Endodermal cell (in vitro differentiated cells): ENCODE results near the gene CLCN5. TPM values are rescaled to one million over a fixed set of nuclear protein-coding genes. Genes with fewer than 3 reads are reported as not detected.

ENCODE experiments used
- DNase-seq: peaks from one replicate; pipeline ENCODE4 v3.0.0-alpha.2; 2017
- H3K27ac ChIP-seq: 2 replicates; pipeline ENCODE4 v1.5.1; 2013; ENCODE audit warnings: mild to moderate bottlenecking, low read depth, low read length, moderate library complexity
- H3K27me3 ChIP-seq: 2 replicates; pipeline ENCODE4 v1.6.1; 2013; ENCODE audit warnings: mild to moderate bottlenecking, low read length, moderate library complexity; ENCODE audit not compliant: insufficient read depth, control insufficient read depth, poor library complexity, severe bottlenecking
- H3K36me3 ChIP-seq: 2 replicates; pipeline ENCODE4 v1.7.0; 2013; ENCODE audit warnings: mild to moderate bottlenecking, low read length, moderate library complexity; ENCODE audit not compliant: control insufficient read depth, insufficient read depth
- H3K4me1 ChIP-seq: one replicate; pipeline ENCODE4 v1.7.0; 2013; ENCODE audit warnings: low read length; ENCODE audit not compliant: control insufficient read depth, insufficient read depth
- H3K4me3 ChIP-seq: 2 replicates; pipeline ENCODE4 v1.5.1; 2013; ENCODE audit warnings: mild to moderate bottlenecking, low read length, moderate library complexity
- H3K9ac ChIP-seq: 2 replicates; pipeline ENCODE4 v1.6.1; 2013; ENCODE audit warnings: mild to moderate bottlenecking, low read length, moderate library complexity; ENCODE audit not compliant: poor library complexity, severe bottlenecking; ENCODE audit errors: extremely low read depth
- H3K9me3 ChIP-seq: 2 replicates; pipeline ENCODE4 v1.6.1; 2013; ENCODE audit warnings: mild to moderate bottlenecking, low read length, moderate library complexity; ENCODE audit not compliant: control insufficient read depth
- H3K27ac Mint-ChIP-seq: 2 replicates; pipeline ENCODE4 v1.8.0; 2020; ENCODE audit warnings: mixed read lengths
- H3K27me3 Mint-ChIP-seq: 2 replicates; pipeline ENCODE4 v1.8.0; 2021; ENCODE audit warnings: mild to moderate bottlenecking, mixed read lengths; ENCODE audit not compliant: insufficient read depth
- H3K36me3 Mint-ChIP-seq: 2 replicates; pipeline ENCODE4 v1.8.0; 2020; ENCODE audit warnings: low read depth, mixed read lengths
- H3K4me1 Mint-ChIP-seq: 2 replicates; pipeline ENCODE4 v1.8.0; 2020; ENCODE audit warnings: mixed read lengths
- H3K4me3 Mint-ChIP-seq: 2 replicates; pipeline ENCODE4 v1.8.0; 2020; ENCODE audit warnings: mild to moderate bottlenecking, moderate library complexity, mixed read lengths
- H3K9me3 Mint-ChIP-seq: 2 replicates; pipeline ENCODE4 v1.8.0; 2020; ENCODE audit warnings: mild to moderate bottlenecking, mixed read lengths
- CTCF ChIP-seq: fragments of 200-600 bp; sonication (generic); conservative IDR thresholded peaks from 2 replicates; pipeline ENCODE4 v1.5.0; 2021; ENCODE audit warnings: antibody characterized with exemption, mild to moderate bottlenecking
- WGBS, 2 experiments: methylation state at CpG; one replicate each; pipeline versions ENCODE4 v1.1.5 to v1.1.7; 2013; ENCODE audit warnings: missing lambda C conversion rate in 2 of 2, mixed read lengths in 1 of 2; ENCODE audit not compliant: insufficient coverage in 1 of 2, insufficient read length in 1 of 2; 5-methylcytosine and 5-hydroxymethylcytosine counted together
- total RNA-seq, 2 donors: library from RNA; stranded (reverse); fragmentation: NEBNext Ultra II Directional in 1 of 2; extraction: Animal tissue kit (Norgen Biotek cat#: 25700) in 1 of 2; gene quantifications; 2 replicates in 1 of 2; 3 replicates in 1 of 2; pipeline ENCODE4 v1.2.1, GENCODE V29; 2021

The CLCN5 gene
- total RNA-seq, 2 donors from 2014 or later = 12.9 to 18.9 TPM

- H3K9ac ChIP-seq = no peak overlapping the region
- no peaks in the 10 kb centered on the region for H3K36me3 ChIP-seq
- no peaks in the 10 kb centered on the region for H3K27me3 Mint-ChIP-seq
- 100% methylated on average over 2 of the region's 2 CpGs; no CpG with 5 or more reads in 1 of the 2 experiments for WGBS, 2 experiments
- no peak overlapping the region for H3K4me3 ChIP-seq
- no peak overlapping the region for H3K27ac Mint-ChIP-seq
- H3K9me3 Mint-ChIP-seq = peaks cover 34% of the 10 kb centered on the region
- no peaks in the 10 kb centered on the region for H3K4me1 ChIP-seq
- no peaks in the 10 kb centered on the region for H3K9me3 ChIP-seq
- H3K4me3 Mint-ChIP-seq = no peak overlapping the region
- peaks cover 5% of the 10 kb centered on the region for H3K4me1 Mint-ChIP-seq
- H3K27me3 ChIP-seq = no peaks in the 10 kb centered on the region
- no peak for TF ChIP-seq CTCF
- H3K27ac ChIP-seq = no peak overlapping the region
- H3K36me3 Mint-ChIP-seq = no peaks in the 10 kb centered on the region
- no peak for DNase-seq
Observed at GRCh38 chrX:49978176-49978575, 55.8 kb downstream of the CLCN5 start.

GRCh38 chrX:49986058-49986457 is 63.7 kb downstream of the CLCN5 start:
- no peak for DNase-seq
- 100% methylated on average over 1 of the region's 3 CpGs; no CpG with 5 or more reads in 1 of the 2 experiments for WGBS, 2 experiments
- peaks cover 2% of the 10 kb centered on the region for H3K36me3 Mint-ChIP-seq
- H3K4me1 ChIP-seq = no peaks in the 10 kb centered on the region
- TF ChIP-seq CTCF = no peak
- peaks cover 26% of the 10 kb centered on the region for H3K9me3 Mint-ChIP-seq
- no peak overlapping the region for H3K4me3 ChIP-seq
- no peak overlapping the region for H3K9ac ChIP-seq
- no peaks in the 10 kb centered on the region for H3K36me3 ChIP-seq
- H3K9me3 ChIP-seq = no peaks in the 10 kb centered on the region
- H3K4me1 Mint-ChIP-seq = no peaks in the 10 kb centered on the region
- no peaks in the 10 kb centered on the region for H3K27me3 Mint-ChIP-seq
- H3K27ac ChIP-seq = no peak overlapping the region
- H3K4me3 Mint-ChIP-seq = no peak overlapping the region
- H3K27ac Mint-ChIP-seq = no peak overlapping the region
- no peaks in the 10 kb centered on the region for H3K27me3 ChIP-seq

GRCh38 chrX:49987651-49988050 is 65.3 kb downstream of the CLCN5 start:
- Mint-ChIP-seq H3K4me1 (no peaks in the 10 kb centered on the region), H3K4me3 (no peak overlapping the region), H3K27ac (no peak overlapping the region), H3K27me3 (no peaks in the 10 kb centered on the region), H3K9me3 (peaks cover 37% of the 10 kb centered on the region), H3K36me3 (peaks cover 2% of the 10 kb centered on the region)
- Histone ChIP-seq H3K9me3 (no peaks in the 10 kb centered on the region), H3K4me1 (no peaks in the 10 kb centered on the region), H3K27me3 (no peaks in the 10 kb centered on the region), H3K27ac (no peak overlapping the region), H3K9ac (no peak overlapping the region), H3K36me3 (no peaks in the 10 kb centered on the region), H3K4me3 (no peak overlapping the region)
- WGBS, 2 experiments = 93% methylated on average over 2 of the region's 2 CpGs; no CpG with 5 or more reads in 1 of the 2 experiments
- no peak for TF ChIP-seq CTCF
- no peak for DNase-seq
